MCF 10A (cell line): ENCODE measurements around the gene TMEM132E. TPM values are rescaled to one million over a fixed set of nuclear protein-coding genes. Genes with fewer than 3 reads are reported as not detected.

ENCODE experiments used
- BruUV-seq: library from RNA; stranded (reverse); fragments of 400-500 nt; replicated peaks from 2 replicates; lab custom pipeline; 2021; lab: Mats Ljungman, UMichigan
- CTCF ChIA-PET: fragments of 300-600 bp; sonication (Branson Sonifier 250); formaldehyde crosslinking; extraction: SDS; loops from one replicate; lab custom pipeline; 2021; ENCODE audit warnings: antibody characterized with exemption, inconsistent platforms; lab: Yijun Ruan, JAX
- POLR2A ChIA-PET: fragments of 300-600, 350-650 bp; sonication (Branson Sonifier 250); formaldehyde crosslinking; extraction: SDS; loops from one replicate; lab custom pipeline; 2020; ENCODE audit warnings: antibody characterized with exemption, inconsistent platforms; lab: Yijun Ruan, JAX
- DNase-seq: peaks from one replicate; pipeline ENCODE4 v3.0.0-alpha.2; 2018; ENCODE audit not compliant: unreplicated experiment
- H3K27ac Mint-ChIP-seq: one replicate; pipeline ENCODE4 v1.8.0; 2022; ENCODE audit warnings: mild to moderate bottlenecking, low read depth, mixed read lengths; ENCODE audit not compliant: unreplicated experiment
- H3K27me3 Mint-ChIP-seq: one replicate; pipeline ENCODE4 v1.8.0; 2022; ENCODE audit warnings: mixed read lengths; ENCODE audit not compliant: insufficient read depth, unreplicated experiment
- H3K36me3 Mint-ChIP-seq: one replicate; pipeline ENCODE4 v1.8.0; 2022; ENCODE audit warnings: mild to moderate bottlenecking, moderate library complexity, mixed read lengths; ENCODE audit not compliant: insufficient read depth, unreplicated experiment
- H3K4me1 Mint-ChIP-seq: one replicate; pipeline ENCODE4 v1.8.0; 2022; ENCODE audit warnings: mixed read lengths; ENCODE audit not compliant: insufficient read depth, unreplicated experiment
- H3K4me3 Mint-ChIP-seq: one replicate; pipeline ENCODE4 v1.8.0; 2022; ENCODE audit warnings: mild to moderate bottlenecking, moderate library complexity, mixed read lengths; ENCODE audit not compliant: unreplicated experiment
- H3K9me3 Mint-ChIP-seq: one replicate; pipeline ENCODE4 v1.8.0; 2022; ENCODE audit warnings: mixed read lengths; ENCODE audit not compliant: unreplicated experiment
- CTCF ChIP-seq: fragments of 200-600 bp; IDR thresholded peaks from one replicate; pipeline ENCODE4 v1.8.0; 2022; ENCODE audit warnings: antibody characterized with exemption, mild to moderate bottlenecking; ENCODE audit not compliant: unreplicated experiment
- intact Hi-C: fragments of 100-400 bp; cut with micrococcal nuclease; formaldehyde crosslinking; loops from 2 replicates; pipeline ENCODE4 v1.14.1; 2022
- total RNA-seq: library from RNA; stranded (reverse); gene quantifications from 2 replicates; pipeline ENCODE4 v1.2.3, GENCODE V29; 2022

The TMEM132E gene
- total RNA-seq, 1 experiment from 2014 or later, result not detected

GRCh38 chr17:34578656-34579016 is 746 bp upstream of the TMEM132E start:
- Mint-ChIP-seq H3K27ac (no peak overlapping the region), H3K9me3 (peaks cover 14% of the 10 kb centered on the region), H3K27me3 (no peaks in the 10 kb centered on the region), H3K4me3 (no peak overlapping the region), H3K36me3 (no peaks in the 10 kb centered on the region), H3K4me1 (no peaks in the 10 kb centered on the region)
- no peak for TF ChIP-seq CTCF
- no peak for DNase-seq
- CTCF ChIA-PET, result interaction anchor here (0.6 to 0.7 kb wide), 2 partner anchors 36 to 348 kb away, joined by 3 to 4 read pairs; no protein-coding TSS in a partner anchor
- POLR2A ChIA-PET, result interaction anchor here (0.7 kb wide), 1 partner anchor 9 kb away, joined by 3 read pairs; no protein-coding TSS in a partner anchor
- intact Hi-C loops, result no loop called here
- no TSS peak for BruUV-seq

GRCh38 chr17:34579979-34580684 is 750 bp downstream of the TMEM132E start:
- no TSS peak for BruUV-seq
- intact Hi-C loops, result no loop called here
- peaks cover 2% of the 10 kb centered on the region for H3K9me3 Mint-ChIP-seq
- ChIA-PET POLR2A (no interaction called here), CTCF (interaction anchor here (0.6 kb wide), 1 partner anchor 91 kb away, joined by 3 read pairs; no protein-coding TSS in a partner anchor)
- no peaks in the 10 kb centered on the region for H3K4me1 Mint-ChIP-seq
- no peak overlapping the region for H3K27ac Mint-ChIP-seq
- no peak for DNase-seq
- no peaks in the 10 kb centered on the region for H3K36me3 Mint-ChIP-seq
- no peak for TF ChIP-seq CTCF
- no peaks in the 10 kb centered on the region for H3K27me3 Mint-ChIP-seq
- H3K4me3 Mint-ChIP-seq, result no peak overlapping the region

- POLR2A ChIA-PET, result no interaction called here
- intact Hi-C loops, result no loop called here
- H3K27me3 Mint-ChIP-seq, result no peaks in the 10 kb centered on the region
- H3K4me3 Mint-ChIP-seq, result no peak overlapping the region
- DNase-seq, result no peak
- no TSS peak for BruUV-seq
- CTCF ChIA-PET, result interaction anchor here (0.6 to 0.7 kb wide), 2 partner anchors 90 to 1902 kb away, joined by 3 read pairs; no protein-coding TSS in a partner anchor
- no peaks in the 10 kb centered on the region for H3K4me1 Mint-ChIP-seq
- H3K9me3 Mint-ChIP-seq, result peaks cover 2% of the 10 kb centered on the region
- no peaks in the 10 kb centered on the region for H3K36me3 Mint-ChIP-seq
- TF ChIP-seq CTCF, result no peak
- no peak overlapping the region for H3K27ac Mint-ChIP-seq
These were observed 1.5 kb downstream of the TMEM132E start for GRCh38 chr17:34580685-34581445.
